Fibroblast of gingiva (primary cell): Measurements from ENCODE around the gene KIF1B.

Experiments
- DNase-seq: peaks from one replicate; pipeline ENCODE4 v3.0.0-alpha.2; 2011; ENCODE audit warnings: low read depth

The KIF1B gene

GRCh38 chr1:10283318-10283984 lies 73.1 kb downstream of the KIF1B start:
- DNase-seq = no peak

- peak; percentile 14 for DNase-seq
These were observed 75.9 kb downstream of the KIF1B start for GRCh38 chr1:10286244-10286643.

- no peak for DNase-seq
These were observed 76.8 kb downstream of the KIF1B start for GRCh38 chr1:10287023-10287645.

- no peak for DNase-seq
These were observed 77.8 kb downstream of the KIF1B start for GRCh38 chr1:10288029-10288615.

GRCh38 chr1:10291705-10292104 lies 81.3 kb downstream of the KIF1B start:
- DNase-seq = no peak

GRCh38 chr1:10292188-10292587 lies 81.8 kb downstream of the KIF1B start:
- DNase-seq = no peak

GRCh38 chr1:10295481-10296085 lies 85.2 kb downstream of the KIF1B start:
- no peak for DNase-seq

- peak; percentile 47 for DNase-seq
These were observed 88.8 kb downstream of the KIF1B start for GRCh38 chr1:10299151-10299550.

DNA sequence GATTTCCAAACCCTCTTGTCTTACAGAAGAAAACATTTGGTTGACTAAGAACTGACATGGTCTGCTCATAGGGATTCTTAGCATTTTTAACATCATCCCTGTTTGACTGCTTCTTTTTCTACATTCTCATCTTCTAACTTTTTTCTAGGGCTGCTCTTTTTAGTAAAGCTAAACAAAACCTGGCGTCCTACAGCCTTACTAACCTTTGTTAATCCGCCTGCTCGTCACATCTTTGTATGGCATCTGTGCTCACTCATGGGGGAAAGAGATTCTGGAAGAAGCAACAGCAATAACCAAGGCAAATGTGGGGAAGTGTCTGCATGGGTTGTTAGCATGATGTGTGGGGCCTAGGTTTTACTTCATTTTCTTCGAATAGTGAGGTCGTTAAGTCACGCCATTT lies 92.0 kb downstream of the KIF1B start:
- no peak for DNase-seq

DNA sequence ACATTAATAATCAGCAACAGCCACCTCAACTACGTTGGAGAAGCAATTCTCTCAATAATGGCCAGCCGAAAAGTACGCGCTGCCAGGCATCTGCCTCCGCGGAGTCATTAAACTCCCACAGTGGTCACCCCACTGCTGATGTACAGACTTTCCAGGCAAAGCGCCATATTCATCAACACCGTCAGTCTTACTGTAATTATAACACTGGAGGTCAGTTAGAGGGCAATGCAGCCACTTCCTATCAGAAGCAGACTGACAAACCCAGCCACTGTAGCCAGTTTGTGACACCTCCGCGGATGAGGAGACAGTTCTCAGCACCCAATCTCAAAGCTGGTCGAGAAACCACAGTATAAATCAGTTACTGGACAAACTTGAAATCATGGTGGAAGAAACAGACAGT lies 93.9 kb downstream of the KIF1B start:
- DNase-seq = no peak

- no peak for DNase-seq
These were observed 96.1 kb downstream of the KIF1B start for GRCh38 chr1:10306435-10306834.

DNA sequence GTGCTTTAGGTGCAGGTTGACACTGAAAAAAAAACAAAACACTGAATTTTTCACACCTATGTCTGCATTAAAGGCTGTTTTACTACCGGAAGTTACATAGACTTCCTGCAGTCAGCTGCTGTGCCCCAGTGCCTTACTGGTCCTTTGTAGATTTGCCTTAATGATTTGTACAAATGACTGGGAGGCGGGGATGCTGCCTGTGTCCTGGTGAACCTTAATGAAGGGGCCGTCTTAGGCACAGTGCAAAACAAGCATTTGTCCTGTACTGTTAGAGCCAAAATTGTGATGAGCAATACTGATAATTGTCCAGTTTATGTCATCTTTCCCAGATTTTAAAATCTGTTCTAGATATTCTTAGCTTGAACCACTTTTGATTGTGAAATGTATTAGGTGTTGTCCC lies 97.6 kb downstream of the KIF1B start:
- DNase-seq = no peak

- DNase-seq = no peak
These were observed 99.1 kb downstream of the KIF1B start for GRCh38 chr1:10309243-10310011.

DNA sequence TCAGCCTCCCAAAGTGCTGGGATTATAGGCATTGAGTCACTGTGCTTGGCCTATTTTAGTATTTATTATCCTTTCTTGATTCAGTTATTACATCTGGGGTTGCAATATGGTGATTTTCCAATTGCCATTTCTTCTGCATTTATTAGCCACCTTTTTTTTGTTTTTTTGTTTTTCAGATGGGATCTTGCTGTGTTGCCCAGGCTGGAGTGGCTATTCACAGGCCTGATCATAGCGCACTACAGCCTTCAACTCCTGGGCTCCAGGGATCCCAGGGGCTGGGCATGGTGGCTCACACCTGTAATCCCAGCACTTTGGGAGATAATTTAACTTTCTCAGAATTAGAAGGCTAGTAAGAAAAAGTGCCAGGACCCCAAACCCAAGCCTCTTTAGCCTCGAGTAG lies 106.4 kb downstream of the KIF1B start:
- DNase-seq = no peak

GRCh38 chr1:10319750-10320149 lies 109.4 kb downstream of the KIF1B start:
- DNase-seq = no peak

DNA sequence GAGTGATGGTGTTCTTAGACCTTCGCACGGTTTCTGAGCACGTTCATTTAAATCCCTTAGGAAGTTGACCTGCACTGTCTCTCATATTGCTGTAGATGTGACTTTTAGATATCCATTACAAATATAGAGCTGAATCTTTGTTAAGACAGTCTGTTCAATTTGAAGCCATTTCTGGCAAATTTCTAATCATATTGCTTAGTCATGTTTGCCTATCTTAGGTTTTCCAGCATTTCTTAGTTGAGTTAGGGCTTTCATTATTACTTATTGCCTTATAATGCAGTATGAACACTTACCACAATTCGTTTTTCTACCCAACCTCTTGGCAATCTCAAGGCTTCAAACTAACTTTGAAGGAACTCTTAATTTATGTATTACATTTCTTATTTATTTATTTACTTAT lies 110.0 kb downstream of the KIF1B start:
- DNase-seq = no peak

DNA sequence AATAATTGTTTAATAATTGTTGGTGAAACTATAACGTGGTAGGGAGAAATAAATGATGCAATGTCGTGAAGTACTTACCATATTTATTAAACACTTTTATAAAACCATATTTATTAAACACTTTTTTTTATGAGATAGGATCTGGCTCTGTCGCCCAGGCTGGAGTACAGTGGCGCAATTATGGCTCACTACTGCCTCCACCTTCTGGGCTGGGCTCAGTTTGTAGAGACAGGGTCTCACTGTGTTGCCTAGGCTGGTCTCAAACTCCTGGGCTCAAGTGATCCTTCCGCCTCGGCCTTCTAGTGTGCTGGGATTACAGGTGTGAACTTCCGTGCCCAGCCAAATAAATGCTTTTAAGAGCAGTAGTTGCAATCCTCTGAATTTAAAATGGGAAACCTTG lies 112.5 kb downstream of the KIF1B start:
- DNase-seq = no peak

DNA sequence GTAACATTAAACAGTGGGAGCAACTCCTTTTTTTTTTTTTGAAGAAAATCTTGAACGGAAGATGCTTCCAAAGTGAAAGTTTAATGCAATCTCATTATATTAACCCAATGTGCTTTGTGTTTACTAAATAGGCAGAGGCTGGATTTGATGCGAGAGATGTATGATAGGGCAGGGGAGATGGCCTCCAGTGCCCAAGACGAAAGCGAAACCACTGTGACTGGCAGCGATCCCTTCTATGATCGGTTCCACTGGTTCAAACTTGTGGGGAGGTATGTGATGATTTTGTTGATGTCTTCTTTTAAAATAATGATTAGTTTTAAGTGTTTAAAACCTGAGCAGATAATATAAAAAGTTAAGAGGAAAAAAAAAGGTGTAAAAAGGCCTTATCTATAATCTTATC lies 114.3 kb downstream of the KIF1B start:
- no peak for DNase-seq

DNA sequence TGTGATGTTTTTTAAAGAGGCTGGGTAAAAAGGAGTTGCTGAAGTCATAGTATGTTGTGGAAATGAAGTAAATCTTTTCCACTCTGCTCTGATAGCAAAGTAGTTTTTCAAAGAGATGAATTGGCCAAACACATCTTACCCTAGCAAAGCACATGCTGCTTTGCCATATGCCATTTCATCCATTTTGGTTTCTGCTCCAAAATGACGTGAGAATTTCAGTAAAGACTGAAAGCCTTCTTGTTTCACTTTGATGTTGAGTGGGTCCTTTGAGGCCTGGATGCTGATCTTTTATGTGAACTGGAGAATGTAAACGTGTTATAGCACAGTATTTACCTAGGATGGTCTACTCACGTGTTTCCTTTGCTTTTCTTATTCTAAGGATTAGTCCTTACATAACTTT lies 115.2 kb downstream of the KIF1B start:
- DNase-seq = no peak

DNA sequence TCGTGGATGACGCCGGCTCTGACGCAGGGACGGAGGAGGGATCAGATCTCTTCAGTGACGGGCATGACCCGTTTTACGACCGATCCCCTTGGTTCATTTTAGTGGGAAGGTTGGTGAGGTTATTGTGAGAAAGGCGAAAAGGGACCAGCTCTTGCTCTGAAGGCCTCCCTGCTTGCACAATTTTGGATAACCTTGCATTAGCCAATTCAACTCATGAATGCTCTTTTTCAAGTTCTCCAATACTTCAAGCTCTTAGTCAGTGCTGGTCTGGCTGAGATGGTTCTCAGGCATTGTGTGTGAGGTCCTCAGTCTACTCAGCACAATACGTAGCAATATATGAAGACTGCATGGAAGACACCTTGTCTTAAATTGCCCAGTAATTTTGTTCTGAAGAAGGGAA lies 115.9 kb downstream of the KIF1B start:
- DNase-seq = no peak

- DNase-seq = no peak
These were observed 118.0 kb downstream of the KIF1B start for GRCh38 chr1:10328180-10328963.

DNA sequence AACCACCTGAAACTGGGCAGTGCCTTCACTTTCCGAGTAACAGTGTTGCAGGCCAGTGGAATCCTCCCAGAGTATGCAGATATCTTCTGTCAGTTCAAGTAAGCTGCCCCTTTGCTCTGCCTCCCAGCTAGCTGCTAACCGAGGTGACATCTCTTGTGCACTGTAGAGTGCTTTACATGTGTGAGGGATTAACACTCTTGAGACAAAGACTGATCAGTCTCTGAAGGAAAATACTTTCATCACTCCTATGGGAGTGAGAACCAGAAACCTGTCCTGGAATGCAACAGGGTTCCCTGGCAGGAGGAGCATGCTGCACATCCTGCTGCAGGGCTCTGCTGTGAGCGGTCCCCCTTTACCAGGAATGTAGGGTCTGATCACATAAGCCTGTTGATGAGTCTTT lies 127.1 kb downstream of the KIF1B start:
- DNase-seq = no peak
